HepG2 (cell line): Measurements from ENCODE around the gene ASPRV1. TPM values are rescaled to one million over a fixed set of nuclear protein-coding genes. Genes with fewer than 3 reads are reported as not detected.

ENCODE experiments used
- ATAC-seq: fragments of 200-7000 bp; cut with Tn5 transposase; 3 replicates; pipeline ENCODE4 v1.9.1; 2020; ENCODE audit warnings: mild to moderate bottlenecking, moderate library complexity
- BruUV-seq: library from RNA; stranded (reverse); fragments of 400-500 nt; replicated peaks from 2 replicates; lab custom pipeline; 2021; lab: Mats Ljungman, UMichigan
- CTCF ChIA-PET: fragments of 300-600 bp; formaldehyde crosslinking; extraction: SDS; loops from one replicate; lab custom pipeline; 2021; ENCODE audit warnings: low total read pairs, inconsistent platforms, low intra/inter-chr PET ratio; lab: Yijun Ruan, JAX
- POLR2A ChIA-PET: fragments of 350-600 bp; sonication (Branson Sonifier 250); formaldehyde crosslinking; loops from one replicate; lab custom pipeline; 2020; ENCODE audit warnings: antibody characterized with exemption, inconsistent platforms; lab: Yijun Ruan, JAX
- DNase-seq: peaks from one replicate; pipeline ENCODE4 v3.0.0-alpha.2; 2015; ENCODE audit warnings: low spot score
- FAIRE-seq: peaks from 3 replicates; lab custom pipeline; 2011; peaks lifted over from hg19 to GRCh38; lab: Jason Lieb, UNC
- H2AFZ ChIP-seq: one replicate; pipeline ENCODE4 v1.6.1; 2011; ENCODE audit warnings: low read length, inconsistent platforms
- H3K27ac ChIP-seq: fragments of 300-600 bp; 3 replicates; pipeline ENCODE4 v1.8.0; 2011; ENCODE audit warnings: mixed run types, mild to moderate bottlenecking, mixed read lengths, low read length, inconsistent platforms; ENCODE audit not compliant: insufficient read depth; ENCODE audit errors: extremely low read length
- H3K27me3 ChIP-seq, 2 experiments: fragments of 200-600 bp in 1 of 2; 2 replicates in 1 of 2; 3 replicates in 1 of 2; pipeline versions ENCODE4 v1.6.0 to v1.8.0; 2011; ENCODE audit warnings: low read length in 2 of 2, mild to moderate bottlenecking in 2 of 2, moderate library complexity in 2 of 2, inconsistent platforms in 1 of 2; ENCODE audit not compliant: insufficient read depth in 2 of 2, control insufficient read depth in 1 of 2
- H3K36me3 ChIP-seq, 2 experiments: fragments of 200-600 bp in 1 of 2; replicated peaks in 1 of 2; 2 replicates in 1 of 2; 3 replicates in 1 of 2; pipeline versions ENCODE4 v1.5.1 to v1.8.0; 2011; ENCODE audit warnings: low read length in 2 of 2, inconsistent platforms in 1 of 2; ENCODE audit not compliant: insufficient read depth in 2 of 2, control insufficient read depth in 1 of 2
- H3K4me1 ChIP-seq: 2 replicates; pipeline ENCODE4 v1.5.1; 2012; ENCODE audit warnings: low read length, inconsistent platforms; ENCODE audit not compliant: insufficient read depth
- H3K4me2 ChIP-seq: 2 replicates; pipeline ENCODE4 v1.6.0; 2011; ENCODE audit warnings: low read depth, low read length, inconsistent platforms
- H3K4me3 ChIP-seq, 3 experiments: fragments of 200-600 bp in 1 of 3; sonication (generic), shearing (Covaris generic) in 1 of 3; replicated peaks in 1 of 3; 2 replicates each; pipeline ENCODE4 v1.5.1; 2011 to 2016; ENCODE audit warnings: low read length in 3 of 3, inconsistent platforms in 2 of 3, low read depth in 2 of 3, mild to moderate bottlenecking in 2 of 3, control low read depth in 1 of 3, mixed read lengths in 1 of 3; ENCODE audit not compliant: insufficient read depth in 1 of 3
- H3K79me2 ChIP-seq: one replicate; pipeline ENCODE4 v1.6.1; 2011; ENCODE audit warnings: low read length, inconsistent platforms; ENCODE audit not compliant: insufficient read depth
- H3K9ac ChIP-seq: 2 replicates; pipeline ENCODE4 v1.6.0; 2011; ENCODE audit warnings: mild to moderate bottlenecking, low read depth, low read length, inconsistent platforms; ENCODE audit not compliant: insufficient read depth
- H3K9me3 ChIP-seq: 2 replicates; pipeline ENCODE4 v1.5.1; 2012; ENCODE audit warnings: mild to moderate bottlenecking, low read length
- H4K20me1 ChIP-seq: 2 replicates; pipeline ENCODE4 v1.6.0; 2011; ENCODE audit warnings: inconsistent platforms, mild to moderate bottlenecking, low read length, moderate library complexity; ENCODE audit not compliant: insufficient read depth
- GLI4 ChIP-seq: sonication (generic); formaldehyde crosslinking; IDR thresholded peaks from 2 replicates; pipeline ENCODE4 v1.5.1; 2020; ENCODE audit warnings: missing genetic modification reagents, mild to moderate bottlenecking, moderate library complexity, borderline replicate concordance
- HES4 ChIP-seq: sonication (generic); formaldehyde crosslinking; IDR thresholded peaks from 2 replicates; pipeline ENCODE4 v1.9.0; 2021; ENCODE audit warnings: mild to moderate bottlenecking, missing genetic modification reagents, borderline replicate concordance
- HNRNPK ChIP-seq: fragments of 200-400 bp; formaldehyde crosslinking; IDR thresholded peaks from 2 replicates; pipeline ENCODE4 v1.6.1; 2018; ENCODE audit warnings: low read length, low read depth, moderate library complexity, mild to moderate bottlenecking; ENCODE audit not compliant: poor library complexity, severe bottlenecking
- RARG ChIP-seq: sonication (generic); formaldehyde crosslinking; IDR thresholded peaks from 2 replicates; pipeline ENCODE4 v1.4.0; 2020; ENCODE audit warnings: low read depth, mild to moderate bottlenecking, missing genetic modification reagents
- SP4 ChIP-seq: sonication (generic); formaldehyde crosslinking; IDR thresholded peaks from 2 replicates; pipeline ENCODE4 v1.8.1; 2023; ENCODE audit warnings: mild to moderate bottlenecking, missing genetic modification reagents
- SRSF9 ChIP-seq: fragments of 200-400 bp; formaldehyde crosslinking; IDR thresholded peaks from 2 replicates; pipeline ENCODE4 v1.6.1; 2018; ENCODE audit warnings: borderline replicate concordance, mild to moderate bottlenecking, low read depth, low read length; ENCODE audit not compliant: insufficient read depth, poor library complexity, severe bottlenecking
- ZFP90 ChIP-seq: sonication (generic); formaldehyde crosslinking; IDR thresholded peaks from 2 replicates; pipeline ENCODE4 v1.8.0; 2022; ENCODE audit warnings: missing genetic modification reagents, mild to moderate bottlenecking, inconsistent platforms, borderline replicate concordance
- ZNF329 ChIP-seq: sonication (generic); formaldehyde crosslinking; IDR thresholded peaks from 2 replicates; pipeline ENCODE4 v1.9.0; 2021; ENCODE audit warnings: low read depth, mild to moderate bottlenecking, missing genetic modification reagents
- ZNF569 ChIP-seq: sonication (generic); formaldehyde crosslinking; IDR thresholded peaks from 2 replicates; pipeline ENCODE4 v1.5.0; 2020; ENCODE audit warnings: mild to moderate bottlenecking, missing genetic modification reagents, moderate library complexity, borderline replicate concordance
- ZNF615 ChIP-seq: sonication (generic); formaldehyde crosslinking; IDR thresholded peaks from 2 replicates; pipeline ENCODE4 v1.5.0; 2020; ENCODE audit warnings: mild to moderate bottlenecking, missing genetic modification reagents, borderline replicate concordance
- ZNF703 ChIP-seq: sonication (generic); formaldehyde crosslinking; IDR thresholded peaks from 2 replicates; pipeline ENCODE4 v1.5.1; 2020; ENCODE audit warnings: missing genetic modification reagents, mild to moderate bottlenecking, moderate library complexity, borderline replicate concordance
- ZNF782 ChIP-seq: sonication (generic); formaldehyde crosslinking; IDR thresholded peaks from 2 replicates; pipeline ENCODE4 v1.4.0; 2020; ENCODE audit warnings: missing genetic modification reagents, mild to moderate bottlenecking, borderline replicate concordance
- WGBS: methylation state at CpG from one replicate; pipeline ENCODE4 v1.1.6; 2017; ENCODE audit warnings: low lambda C conversion rate; 5-methylcytosine and 5-hydroxymethylcytosine counted together
- in situ Hi-C: cut with HindIII; loops from 2 replicates; pipeline ENCODE4 v1.10.0; 2017; ENCODE audit warnings: low pct_unique_long_range_greater_than_20kb; ENCODE audit not compliant: extremely low pct_ligation_motif_present
- intact Hi-C: fragments of 100-400 bp; cut with micrococcal nuclease; formaldehyde crosslinking; loops from one replicate; pipeline ENCODE4 v1.10.0; 2022; ENCODE audit not compliant: unreplicated experiment
- polyA plus RNA-seq, 8 experiments: library from polyadenylated mRNA; depleted of rRNA in 3 of 8; stranded (reverse) in 7 of 8; unstranded in 1 of 8; fragments of >200 nt; fragmentation: Illumina TruSeq in 4 of 8; extraction: Trizol in 4 of 8; gene quantifications; 2 replicates each; pipeline versions ENCODE4 v1.2.1 to v1.2.3, GENCODE V29; 2011 to 2016; ENCODE audit warnings: low read depth in 4 of 8, missing spikeins in 1 of 8, mixed read lengths in 1 of 8; ENCODE audit not compliant: insufficient read depth in 1 of 8
- total RNA-seq, 5 experiments: library from RNA; depleted of rRNA; stranded (reverse); fragments of >200 nt; fragmentation: Illumina TruSeq; extraction: Trizol; gene quantifications; 2 replicates each; pipeline ENCODE4 v1.2.3, GENCODE V29; 2016; ENCODE audit warnings: low read depth in 1 of 5
- TF ChIP-seq, protein P1 (sequence below): sonication (generic); formaldehyde crosslinking; IDR thresholded peaks from 2 replicates; pipeline ENCODE4 v1.8.1; 2023; ENCODE audit warnings: mild to moderate bottlenecking, missing genetic modification reagents
- TF ChIP-seq, protein P2 (sequence below): sonication (generic); formaldehyde crosslinking; IDR thresholded peaks from 2 replicates; pipeline ENCODE4 v1.8.0; 2022; ENCODE audit warnings: mild to moderate bottlenecking, missing genetic modification reagents, moderate library complexity
- TF ChIP-seq, protein P3 (sequence below): sonication (generic); formaldehyde crosslinking; IDR thresholded peaks from 2 replicates; pipeline ENCODE4 v1.5.1; 2020; ENCODE audit warnings: mild to moderate bottlenecking, missing genetic modification reagents, borderline replicate concordance

ASPRV1 gene
- total and polyA plus RNA-seq, 2 of the 13 experiments (the other 11 are each of a cell fraction or from before 2014, with no cell fraction given) = 0.40 to 0.48 TPM

DNA sequence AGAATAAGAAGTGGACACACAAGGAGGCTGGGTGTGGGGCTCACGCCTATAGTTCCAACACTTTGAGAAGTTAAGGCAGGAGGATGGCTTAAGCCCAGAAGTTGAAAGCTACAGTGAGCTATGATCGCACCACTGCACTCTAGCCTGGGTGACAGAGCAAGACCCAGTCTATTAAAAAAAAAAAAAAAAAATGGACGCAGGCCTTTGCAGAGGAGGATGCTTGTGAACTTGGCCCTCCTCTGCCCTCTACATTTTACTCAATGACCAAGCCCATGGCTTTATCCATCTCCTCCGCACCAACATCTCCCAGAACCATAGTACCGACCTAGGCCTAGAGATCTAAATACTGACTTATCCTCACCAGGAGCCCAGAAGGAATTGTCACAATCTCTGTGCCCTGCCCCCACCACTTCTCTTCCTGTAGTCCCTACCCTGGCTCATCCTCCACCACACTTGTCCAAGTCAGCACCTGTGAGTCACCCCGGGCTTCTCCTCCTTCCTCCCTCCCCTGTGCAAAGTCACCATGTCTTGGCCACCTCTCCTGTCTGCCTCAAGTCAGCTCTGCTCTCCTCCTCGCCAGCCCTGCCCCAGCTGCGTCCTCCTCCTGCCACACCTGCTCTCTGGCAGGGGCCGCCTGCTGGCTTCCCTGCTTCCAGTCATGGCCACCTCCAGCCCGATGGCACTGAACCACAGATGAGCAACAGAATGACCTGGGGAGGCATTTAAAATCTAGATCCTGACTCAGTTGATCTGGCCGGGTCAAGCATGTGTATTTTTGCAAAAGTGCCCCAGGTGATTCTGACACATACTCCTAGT, 35.8 kb upstream of the ASPRV1 start:
- ChIA-PET CTCF (no interaction called here), POLR2A (no interaction called here)
- intact Hi-C loops (no loop called here), in situ Hi-C loops (no loop called here)
- Histone ChIP-seq H3K9ac (no peak overlapping the region), H3K4me3 (no peak overlapping the region), H3K4me2 (no peak overlapping the region), H4K20me1 (no peaks in the 10 kb centered on the region), H3K4me1 (peaks cover 22% of the 10 kb centered on the region), H3K27ac (no peak overlapping the region), H3K36me3 (no peaks in the 10 kb centered on the region), H3K79me2 (no peaks in the 10 kb centered on the region), H2AFZ (no peak overlapping the region), H3K9me3 (no peaks in the 10 kb centered on the region), H3K27me3 (no peaks in the 10 kb centered on the region)
- FAIRE-seq = no peak
- BruUV-seq = no TSS peak
- ATAC-seq = no peak
- DNase-seq = no peak
- no peak for TF ChIP-seq HNRNPK
- TF ChIP-seq, protein P1, sequence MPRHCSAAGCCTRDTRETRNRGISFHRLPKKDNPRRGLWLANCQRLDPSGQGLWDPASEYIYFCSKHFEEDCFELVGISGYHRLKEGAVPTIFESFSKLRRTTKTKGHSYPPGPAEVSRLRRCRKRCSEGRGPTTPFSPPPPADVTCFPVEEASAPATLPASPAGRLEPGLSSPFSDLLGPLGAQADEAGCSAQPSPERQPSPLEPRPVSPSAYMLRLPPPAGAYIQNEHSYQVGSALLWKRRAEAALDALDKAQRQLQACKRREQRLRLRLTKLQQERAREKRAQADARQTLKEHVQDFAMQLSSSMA (CRISPR knock-in tag) = no peak
- no peak for TF ChIP-seq SP4 (CRISPR knock-in tag)
- no peak for TF ChIP-seq RARG (CRISPR knock-in tag)
- no peak for TF ChIP-seq ZFP90 (CRISPR knock-in tag)
- TF ChIP-seq ZNF569 (CRISPR knock-in tag) = no peak
- TF ChIP-seq, protein P2, sequence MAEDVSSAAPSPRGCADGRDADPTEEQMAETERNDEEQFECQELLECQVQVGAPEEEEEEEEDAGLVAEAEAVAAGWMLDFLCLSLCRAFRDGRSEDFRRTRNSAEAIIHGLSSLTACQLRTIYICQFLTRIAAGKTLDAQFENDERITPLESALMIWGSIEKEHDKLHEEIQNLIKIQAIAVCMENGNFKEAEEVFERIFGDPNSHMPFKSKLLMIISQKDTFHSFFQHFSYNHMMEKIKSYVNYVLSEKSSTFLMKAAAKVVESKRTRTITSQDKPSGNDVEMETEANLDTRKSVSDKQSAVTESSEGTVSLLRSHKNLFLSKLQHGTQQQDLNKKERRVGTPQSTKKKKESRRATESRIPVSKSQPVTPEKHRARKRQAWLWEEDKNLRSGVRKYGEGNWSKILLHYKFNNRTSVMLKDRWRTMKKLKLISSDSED (CRISPR knock-in tag) = no peak
- no peak for TF ChIP-seq SRSF9
- no peak for TF ChIP-seq GLI4 (CRISPR knock-in tag)
- TF ChIP-seq ZNF329 (CRISPR knock-in tag) = no peak
- TF ChIP-seq, protein P3, sequence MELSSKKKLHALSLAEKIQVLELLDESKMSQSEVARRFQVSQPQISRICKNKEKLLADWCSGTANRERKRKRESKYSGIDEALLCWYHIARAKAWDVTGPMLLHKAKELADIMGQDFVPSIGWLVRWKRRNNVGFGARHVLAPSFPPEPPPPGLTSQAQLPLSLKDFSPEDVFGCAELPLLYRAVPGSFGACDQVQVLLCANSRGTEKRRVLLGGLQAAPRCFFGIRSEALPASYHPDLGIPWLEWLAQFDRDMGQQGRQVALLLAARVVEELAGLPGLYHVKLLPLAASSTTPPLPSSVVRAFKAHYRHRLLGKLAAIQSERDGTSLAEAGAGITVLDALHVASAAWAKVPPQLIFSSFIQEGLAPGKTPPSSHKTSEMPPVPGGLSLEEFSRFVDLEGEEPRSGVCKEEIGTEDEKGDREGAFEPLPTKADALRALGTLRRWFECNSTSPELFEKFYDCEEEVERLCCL (CRISPR knock-in tag) = no peak
- TF ChIP-seq HES4 (CRISPR knock-in tag) = no peak
- TF ChIP-seq ZNF615 (CRISPR knock-in tag) = no peak
- no peak for TF ChIP-seq ZNF703
- TF ChIP-seq ZNF782 (CRISPR knock-in tag) = no peak
- WGBS = 90% methylated on average over 11 of the region's 11 CpGs
